Gastrocnemius medialis (tissue), 4 donors: ENCODE results near the gene SH3RF1. TPM values are rescaled to one million over a fixed set of nuclear protein-coding genes. Genes with fewer than 3 reads are reported as not detected.

Experiments used
- ATAC-seq, 2 donors: fragments of 150-250 bp; one replicate each; pipeline ENCODE4 v1.9.1; 2016
- DNase-seq, 2 donors: peaks; one replicate each; pipeline ENCODE4 v3.0.0-alpha.2; 2019
- H3K27ac ChIP-seq, 4 donors: fragments of 200-600 bp; sonication (generic); 1 replicate in 1 of 4; 2 replicates in 3 of 4; pipeline ENCODE4 v1.5.1; 2016 to 2018; ENCODE audit warnings: mild to moderate bottlenecking in 2 of 4, moderate library complexity in 1 of 4
- H3K27me3 ChIP-seq, 3 donors: fragments of 200-600 bp; sonication (generic) in 2 of 3; 1 replicate in 1 of 3; 2 replicates in 2 of 3; pipeline versions ENCODE4 v1.5.1 to v1.6.0; 2016 to 2019; ENCODE audit warnings: mild to moderate bottlenecking in 1 of 3, moderate library complexity in 1 of 3
- H3K36me3 ChIP-seq, 2 donors: fragments of 200-600 bp; sonication (generic) in 1 of 2; one replicate each; pipeline ENCODE4 v1.5.1; 2017 to 2018
- H3K4me1 ChIP-seq, 2 donors: fragments of 200-600 bp; sonication (generic) in 1 of 2; one replicate each; pipeline ENCODE4 v1.5.1; 2016 to 2017; ENCODE audit warnings: mild to moderate bottlenecking in 2 of 2
- H3K4me3 ChIP-seq, 4 donors: fragments of 200-600 bp; sonication (generic) in 3 of 4; 1 replicate in 1 of 4; 2 replicates in 3 of 4; pipeline ENCODE4 v1.5.1; 2016 to 2019; ENCODE audit warnings: mild to moderate bottlenecking in 2 of 4
- H3K9me3 ChIP-seq, 3 donors: fragments of 200-600 bp; sonication (generic) in 2 of 3; 1 replicate in 1 of 3; 2 replicates in 2 of 3; pipeline ENCODE4 v1.5.1; 2016 to 2019
- POLR2A ChIP-seq, 2 donors: fragments of 450-650 bp; IDR thresholded peaks; one replicate each; pipeline ENCODE4 v1.6.1; 2017; ENCODE audit warnings: antibody characterized with exemption in 2 of 2, mild to moderate bottlenecking in 2 of 2, moderate library complexity in 2 of 2
- in situ Hi-C, 4 donors: fragments of 200-750 bp; cut with MboI; loops; one replicate each; pipeline versions ENCODE4 v1.15.0 to v1.8.0; 2017; ENCODE audit warnings: low sequenced_read_pairs in 4 of 4
- intact Hi-C: fragments of 100-400 bp; cut with DNase I; formaldehyde crosslinking; loops from one replicate; pipeline ENCODE4 v1.15.1; 2023; ENCODE audit warnings: low total_unique reads
- total RNA-seq, 4 donors: library from RNA; depleted of rRNA; stranded (reverse); fragments of >200 nt; gene quantifications; one replicate each; pipeline versions ENCODE4 v1.1.0 to v1.2.3, GENCODE V29; 2016
- TF ChIP-seq, protein P1 (sequence below), 5 experiments: fragments of 450-650 bp in 3 of 5; fragments of 200-600 bp in 2 of 5; sonication (generic) in 2 of 5; IDR thresholded peaks in 4 of 5; conservative IDR thresholded peaks in 1 of 5; 1 replicate in 4 of 5; 2 replicates in 1 of 5; pipeline ENCODE4 v1.5.1; 2016 to 2019; ENCODE audit warnings: antibody characterized with exemption in 5 of 5, mild to moderate bottlenecking in 3 of 5, moderate library complexity in 3 of 5

SH3RF1 gene
- total RNA-seq, 4 donors from 2014 or later = 12.6 to 27.0 (median 13.4) TPM

DNA sequence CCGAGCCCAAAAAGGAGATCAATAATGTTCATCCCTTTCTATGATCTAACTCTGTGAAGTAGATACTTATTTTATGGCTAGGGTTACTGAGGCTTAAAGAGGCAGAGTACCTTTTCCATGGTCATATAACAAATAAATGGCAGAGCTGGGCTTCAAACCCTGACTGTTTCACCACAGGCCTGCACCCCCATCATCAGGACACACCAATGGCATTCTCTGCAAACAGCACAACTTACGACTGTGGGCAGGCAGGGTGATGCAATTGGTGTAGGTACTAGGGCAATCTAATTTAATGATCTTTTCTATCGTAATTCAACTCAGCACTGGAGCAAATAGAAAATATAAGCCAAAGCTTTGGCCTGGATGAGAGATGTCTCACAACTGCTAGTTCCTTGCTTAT, 141.9 kb downstream of the SH3RF1 start:
- H3K27ac ChIP-seq = no peak overlapping the region
- TF ChIP-seq, protein P1, sequence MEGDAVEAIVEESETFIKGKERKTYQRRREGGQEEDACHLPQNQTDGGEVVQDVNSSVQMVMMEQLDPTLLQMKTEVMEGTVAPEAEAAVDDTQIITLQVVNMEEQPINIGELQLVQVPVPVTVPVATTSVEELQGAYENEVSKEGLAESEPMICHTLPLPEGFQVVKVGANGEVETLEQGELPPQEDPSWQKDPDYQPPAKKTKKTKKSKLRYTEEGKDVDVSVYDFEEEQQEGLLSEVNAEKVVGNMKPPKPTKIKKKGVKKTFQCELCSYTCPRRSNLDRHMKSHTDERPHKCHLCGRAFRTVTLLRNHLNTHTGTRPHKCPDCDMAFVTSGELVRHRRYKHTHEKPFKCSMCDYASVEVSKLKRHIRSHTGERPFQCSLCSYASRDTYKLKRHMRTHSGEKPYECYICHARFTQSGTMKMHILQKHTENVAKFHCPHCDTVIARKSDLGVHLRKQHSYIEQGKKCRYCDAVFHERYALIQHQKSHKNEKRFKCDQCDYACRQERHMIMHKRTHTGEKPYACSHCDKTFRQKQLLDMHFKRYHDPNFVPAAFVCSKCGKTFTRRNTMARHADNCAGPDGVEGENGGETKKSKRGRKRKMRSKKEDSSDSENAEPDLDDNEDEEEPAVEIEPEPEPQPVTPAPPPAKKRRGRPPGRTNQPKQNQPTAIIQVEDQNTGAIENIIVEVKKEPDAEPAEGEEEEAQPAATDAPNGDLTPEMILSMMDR (IDR thresholded peaks at IDR 0.05 in 4 of 5, conservative IDR thresholded peaks at IDR 0.05 in 1 of 5) = no peak
- no peak for TF ChIP-seq POLR2A (IDR thresholded peaks at IDR 0.05)
- no peak for DNase-seq
- H3K9me3 ChIP-seq = no peaks in the 10 kb centered on the region
- in situ Hi-C loops = no loop called here
- no peaks in the 10 kb centered on the region for H3K4me1 ChIP-seq
- no peaks in the 10 kb centered on the region for H3K27me3 ChIP-seq
- H3K4me3 ChIP-seq = no peak overlapping the region
- ATAC-seq = no peak
- intact Hi-C loops = no loop called here
- H3K36me3 ChIP-seq = peaks cover 0 to 46% of the 10 kb centered on the region in 2 donors

DNA sequence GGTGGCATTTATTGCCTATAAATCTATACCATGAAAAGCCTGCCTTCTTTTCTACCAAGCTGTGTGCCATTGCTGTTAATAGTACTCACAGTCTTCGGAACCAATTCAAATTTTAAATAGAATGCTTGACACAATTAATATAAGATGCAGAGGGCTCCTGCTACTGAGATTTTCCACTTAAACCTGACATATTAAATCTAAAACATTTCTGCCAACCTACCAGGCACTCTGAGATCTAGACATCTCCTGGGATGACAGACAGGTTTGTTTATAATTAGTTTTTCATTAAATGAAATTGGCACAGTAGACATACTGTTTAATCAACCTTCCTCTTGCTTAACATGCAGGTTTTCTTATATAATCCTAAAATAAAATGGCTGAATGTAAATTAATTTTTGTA, 143.4 kb downstream of the SH3RF1 start:
- ATAC-seq = no peak
- Histone ChIP-seq H3K4me1 (no peaks in the 10 kb centered on the region), H3K27me3 (no peaks in the 10 kb centered on the region), H3K9me3 (no peaks in the 10 kb centered on the region), H3K36me3 (peaks cover 0 to 33% of the 10 kb centered on the region in 2 donors), H3K4me3 (no peak overlapping the region), H3K27ac (no peak overlapping the region)
- intact Hi-C loops = no loop called here
- in situ Hi-C loops = no loop called here
- no peak for DNase-seq
- no peak for TF ChIP-seq POLR2A (IDR thresholded peaks at IDR 0.05)
- TF ChIP-seq, protein P1 (IDR thresholded peaks at IDR 0.05 in 4 of 5, conservative IDR thresholded peaks at IDR 0.05 in 1 of 5) = no peak

DNA sequence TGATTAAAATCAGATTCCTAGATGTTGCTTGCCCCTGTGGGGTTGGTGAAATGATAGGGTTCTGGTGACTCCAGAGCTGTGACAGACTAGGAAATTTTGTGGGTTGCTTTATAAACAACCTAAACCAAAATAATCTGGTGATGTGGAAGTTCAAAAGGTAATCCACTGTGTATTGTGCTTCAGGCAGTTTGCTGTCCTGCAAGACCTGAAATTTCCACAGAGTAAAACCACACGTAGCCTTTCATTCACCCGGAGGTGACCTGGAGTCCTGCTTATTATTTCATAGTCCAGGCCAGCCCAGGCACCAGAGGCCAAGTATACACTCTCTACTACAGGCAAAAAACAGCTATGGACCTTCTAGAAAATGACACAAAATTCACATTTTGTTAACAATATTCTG, 146.1 kb downstream of the SH3RF1 start:
- no peak for DNase-seq
- intact Hi-C loops = no loop called here

DNA sequence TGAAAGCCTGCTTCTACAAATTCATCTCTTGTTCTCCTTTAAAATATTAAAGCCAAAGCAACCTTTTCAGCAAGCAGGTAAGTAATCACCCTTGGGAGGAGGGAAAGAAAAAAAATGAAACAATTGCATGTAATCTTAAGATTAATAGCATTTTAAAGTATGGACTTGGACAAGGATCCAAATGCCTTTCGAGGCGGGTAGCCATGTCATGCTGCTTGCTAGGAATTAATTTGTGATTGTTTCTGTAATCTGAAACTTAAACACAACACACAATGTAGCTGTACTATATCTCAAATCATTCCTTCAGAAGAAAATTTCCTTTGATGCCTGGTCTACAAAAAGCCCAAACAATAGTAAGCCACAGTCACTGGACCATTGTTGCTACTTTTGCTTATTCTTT, 148.3 kb downstream of the SH3RF1 start:
- no peak overlapping the region for H3K4me3 ChIP-seq
- TF ChIP-seq, protein P1 (IDR thresholded peaks at IDR 0.05 in 4 of 5, conservative IDR thresholded peaks at IDR 0.05 in 1 of 5) = no peak
- no peak for TF ChIP-seq POLR2A (IDR thresholded peaks at IDR 0.05)
- H3K36me3 ChIP-seq = peaks cover 0 to 31% of the 10 kb centered on the region in 2 donors
- no peaks in the 10 kb centered on the region for H3K9me3 ChIP-seq
- H3K27me3 ChIP-seq = no peaks in the 10 kb centered on the region
- H3K27ac ChIP-seq = no peak overlapping the region
- intact Hi-C loops (no loop called here), in situ Hi-C loops (no loop called here)
- DNase-seq (no peak), ATAC-seq (no peak)
- H3K4me1 ChIP-seq = no peaks in the 10 kb centered on the region

More for the DNA sequence above, 146.1 kb downstream of the SH3RF1 start:
- TF ChIP-seq, protein P1 (IDR thresholded peaks at IDR 0.05 in 4 of 5, conservative IDR thresholded peaks at IDR 0.05 in 1 of 5) = no peak
- TF ChIP-seq POLR2A (IDR thresholded peaks at IDR 0.05) = no peak
- no peak overlapping the region for H3K4me3 ChIP-seq
- ATAC-seq = no peak
- peaks cover 0 to 39% of the 10 kb centered on the region in 2 donors for H3K36me3 ChIP-seq
- H3K4me1 ChIP-seq = no peaks in the 10 kb centered on the region
- H3K9me3 ChIP-seq = no peaks in the 10 kb centered on the region
- H3K27me3 ChIP-seq = no peaks in the 10 kb centered on the region
- in situ Hi-C loops = no loop called here
- no peak overlapping the region for H3K27ac ChIP-seq

DNA sequence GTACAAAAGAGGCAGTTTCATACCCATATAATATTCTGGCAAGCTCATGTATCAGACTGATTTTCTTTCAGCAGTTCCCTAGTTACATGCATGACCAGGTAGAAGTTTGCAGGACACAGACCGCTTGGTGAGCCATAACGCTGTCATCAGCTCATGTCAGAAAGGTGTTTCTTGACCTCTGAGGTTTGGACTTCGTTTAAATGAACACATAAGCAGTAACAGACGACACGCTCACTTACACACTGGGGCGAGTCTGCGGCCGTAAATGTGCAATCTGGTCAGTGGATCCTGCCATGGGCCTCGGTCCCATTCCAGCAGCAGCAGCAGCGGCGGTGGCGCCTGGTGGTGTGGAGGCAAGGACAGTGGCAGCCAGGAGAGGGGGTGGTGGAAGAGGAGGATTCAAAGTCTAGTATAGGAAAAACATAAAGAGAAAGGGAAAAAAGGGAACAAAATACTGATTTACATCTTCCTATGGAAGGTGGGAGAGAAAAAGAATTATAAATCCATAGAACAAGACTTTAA, 148.8 kb downstream of the SH3RF1 start:
- peaks cover 0 to 35% of the 10 kb centered on the region in 2 donors for H3K36me3 ChIP-seq
- in situ Hi-C loops = no loop called here
- H3K27ac ChIP-seq = no peak overlapping the region
- no peak overlapping the region for H3K4me3 ChIP-seq
- no peaks in the 10 kb centered on the region for H3K9me3 ChIP-seq
- TF ChIP-seq POLR2A (IDR thresholded peaks at IDR 0.05) = no peak
- TF ChIP-seq, protein P1 (IDR thresholded peaks at IDR 0.05 in 4 of 5, conservative IDR thresholded peaks at IDR 0.05 in 1 of 5) = no peak
- no peaks in the 10 kb centered on the region for H3K27me3 ChIP-seq
- ATAC-seq = no peak
- DNase-seq = no peak
- no peaks in the 10 kb centered on the region for H3K4me1 ChIP-seq
- intact Hi-C loops = no loop called here
